Stimulated activated memory B cell treated with anti-CD40 and anti-IgM and Interleukin-4, amounts not matched to agents 10 μg/mL and 1 μg/mL and 100 μg/mL, for 72 hours (primary cell): Measurements from ENCODE around the gene CSNK1A1.
A peak's percentile ranks its signal among the peaks of the same experiment; 100 is the strongest.
"Not testable (repeated sequence)": the region's sequence is repeated elsewhere in the genome, so short reads cannot be mapped to it uniquely, and the experiment has no call there.

Source experiments
- ATAC-seq: fragments of 150-1000 bp; cut with Tn5 transposase; 2 replicates; pipeline ENCODE4 v1.10.0; 2021
- H3K27ac Mint-ChIP-seq: one replicate; pipeline ENCODE4 v1.8.0; 2022; ENCODE audit warnings: mild to moderate bottlenecking, mixed read lengths
- H3K27me3 Mint-ChIP-seq: one replicate; pipeline ENCODE4 v1.8.0; 2022; ENCODE audit warnings: mixed read lengths
- H3K36me3 Mint-ChIP-seq: one replicate; pipeline ENCODE4 v1.8.0; 2022; ENCODE audit warnings: mixed read lengths
- H3K4me1 Mint-ChIP-seq: one replicate; pipeline ENCODE4 v1.8.0; 2022; ENCODE audit warnings: mixed read lengths
- H3K4me3 Mint-ChIP-seq: one replicate; pipeline ENCODE4 v1.8.0; 2022; ENCODE audit warnings: mild to moderate bottlenecking, moderate library complexity, mixed read lengths
- H3K9me3 Mint-ChIP-seq: one replicate; pipeline ENCODE4 v1.8.0; 2022; ENCODE audit warnings: mixed read lengths

CSNK1A1 gene

DNA sequence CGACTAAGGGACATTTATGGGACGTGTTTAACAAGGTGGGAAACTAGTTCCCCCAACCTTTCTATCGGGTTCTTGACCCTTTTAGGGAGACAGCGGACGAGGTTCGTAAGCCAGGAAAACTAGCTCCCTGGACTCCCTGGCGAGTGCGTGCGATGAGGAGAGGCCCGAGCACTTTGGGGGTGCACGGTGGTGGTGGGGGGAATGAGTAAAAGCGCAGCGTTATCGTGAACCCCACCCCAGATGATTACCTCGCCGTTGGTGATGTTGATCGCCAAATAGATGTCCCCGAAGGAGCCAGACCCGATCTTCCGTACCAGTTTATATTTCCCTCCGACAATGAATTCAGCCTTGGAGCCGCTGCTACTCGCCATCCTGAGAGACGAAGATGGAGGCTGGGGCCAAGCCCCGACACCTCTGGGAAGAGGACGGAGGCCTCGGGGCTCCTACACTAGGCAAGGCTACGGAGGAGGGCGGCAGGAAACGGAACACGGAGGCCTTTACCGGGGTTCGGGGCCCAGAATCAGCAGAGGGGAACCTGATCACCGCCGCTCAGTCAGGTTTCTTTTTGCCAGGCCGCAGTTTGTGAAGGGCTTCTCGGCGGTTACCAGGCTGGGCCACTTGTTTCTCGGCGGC lies 529 bp downstream of the CSNK1A1 start:
- H3K4me1 Mint-ChIP-seq = peaks cover 34% of the 10 kb centered on the region
- no peaks in the 10 kb centered on the region for H3K9me3 Mint-ChIP-seq
- peaks cover 31% of the 10 kb centered on the region for H3K36me3 Mint-ChIP-seq
- H3K27me3 Mint-ChIP-seq = no peaks in the 10 kb centered on the region
- H3K27ac Mint-ChIP-seq = peak overlapping the region; percentile 100
- H3K4me3 Mint-ChIP-seq = peak overlapping the region; percentile 99
- peak; percentile 10 for ATAC-seq

DNA sequence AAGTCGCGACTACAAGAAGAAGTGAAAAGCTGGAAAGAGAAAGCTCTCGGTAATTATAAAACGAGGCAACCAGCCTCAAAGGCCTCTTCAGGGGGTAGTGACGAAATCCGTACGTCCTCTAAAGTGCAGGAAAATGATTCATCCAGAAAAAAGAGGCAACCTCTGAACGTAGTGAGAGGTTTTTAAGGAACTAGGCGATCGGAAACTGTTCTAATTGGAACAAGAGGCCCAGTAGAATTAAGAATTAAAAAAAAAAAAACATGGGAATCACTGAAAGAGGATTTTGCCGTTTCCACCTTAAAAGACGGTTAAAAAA lies 1.0 kb downstream of the CSNK1A1 start:
- Mint-ChIP-seq H3K4me3 (peak overlapping the region; percentile 99), H3K9me3 (no peaks in the 10 kb centered on the region), H3K27me3 (no peaks in the 10 kb centered on the region), H3K4me1 (peaks cover 38% of the 10 kb centered on the region), H3K36me3 (peaks cover 35% of the 10 kb centered on the region), H3K27ac (peak overlapping the region; percentile 100)
- ATAC-seq = no peak

DNA sequence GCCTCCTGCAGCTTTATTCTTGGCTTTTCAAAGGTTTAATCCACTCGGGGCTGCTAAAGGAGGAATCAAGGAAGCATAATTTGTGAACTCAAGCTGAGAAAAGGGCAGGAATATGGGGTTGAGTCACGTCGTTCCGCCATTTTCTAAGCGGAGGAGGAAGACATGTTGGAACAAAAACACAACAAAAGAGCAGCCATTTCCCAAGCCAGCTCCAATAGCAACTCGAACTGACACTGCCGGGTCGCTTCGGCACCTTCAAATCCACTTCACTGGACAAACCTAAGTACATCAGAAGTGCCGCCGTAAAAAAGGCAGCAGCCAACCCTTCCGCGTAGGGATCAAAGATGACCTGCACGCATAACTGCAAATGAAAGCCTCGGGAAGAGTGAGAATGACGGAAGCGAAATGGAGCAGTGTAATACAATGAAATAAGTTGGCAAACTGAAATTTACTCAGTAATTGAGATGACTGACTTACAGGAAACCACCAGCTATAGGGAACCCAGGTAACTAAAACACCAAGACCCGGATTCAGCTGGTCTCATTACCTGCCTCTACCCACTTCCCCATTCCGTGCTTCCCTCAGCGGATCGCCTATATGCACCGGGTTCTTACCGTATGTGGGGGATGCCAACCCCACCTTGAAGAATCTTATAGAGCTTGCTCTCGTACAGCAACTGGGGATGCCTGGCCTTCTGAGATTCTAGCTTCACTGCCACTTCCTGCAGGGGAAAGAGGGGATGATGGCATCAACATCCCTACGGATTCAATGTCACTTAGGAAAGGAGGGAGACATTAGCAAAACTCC lies 1.6 kb downstream of the CSNK1A1 start:
- peaks cover 39% of the 10 kb centered on the region for H3K36me3 Mint-ChIP-seq
- peak; percentile 69 for ATAC-seq
- peak overlapping the region; percentile 100 for H3K27ac Mint-ChIP-seq
- H3K4me1 Mint-ChIP-seq = peaks cover 38% of the 10 kb centered on the region
- H3K9me3 Mint-ChIP-seq = no peaks in the 10 kb centered on the region
- H3K4me3 Mint-ChIP-seq = peak overlapping the region; percentile 99
- no peaks in the 10 kb centered on the region for H3K27me3 Mint-ChIP-seq

- Mint-ChIP-seq H3K27ac (peak overlapping the region; percentile 23), H3K36me3 (peaks cover 46% of the 10 kb centered on the region), H3K4me3 (no peak overlapping the region), H3K27me3 (no peaks in the 10 kb centered on the region), H3K9me3 (no peaks in the 10 kb centered on the region), H3K4me1 (peaks cover 52% of the 10 kb centered on the region)
- ATAC-seq = no peak
Observed at GRCh38 chr5:149546974-149547373, 4.3 kb downstream of the CSNK1A1 start.

DNA sequence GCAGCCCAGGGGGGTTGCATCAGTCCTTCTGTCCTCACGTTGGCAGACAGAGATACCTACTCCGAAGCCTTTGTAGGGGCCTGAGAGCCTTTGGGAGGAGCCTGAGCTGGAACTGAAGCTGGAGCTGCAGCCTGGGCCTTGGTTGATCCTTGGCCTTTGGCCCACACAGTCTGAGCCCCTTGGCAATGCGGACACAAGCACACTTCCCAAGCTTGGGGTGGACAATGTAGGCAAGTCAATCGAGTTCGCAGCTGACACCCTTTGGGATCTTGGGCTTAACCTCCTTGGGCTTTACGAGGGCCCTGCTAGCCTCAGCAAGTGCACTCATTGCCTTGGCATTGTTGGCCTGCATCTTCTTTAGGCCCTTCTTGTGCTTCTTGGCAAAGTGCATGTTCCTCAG lies 5.9 kb downstream of the CSNK1A1 start:
- Mint-ChIP-seq H3K27me3 (no peaks in the 10 kb centered on the region), H3K27ac (no peak overlapping the region), H3K36me3 (peaks cover 44% of the 10 kb centered on the region), H3K4me1 (peaks cover 52% of the 10 kb centered on the region), H3K4me3 (no peak overlapping the region), H3K9me3 (no peaks in the 10 kb centered on the region)
- no peak for ATAC-seq

- Mint-ChIP-seq H3K27ac (peak overlapping the region; percentile 58), H3K9me3 (no peaks in the 10 kb centered on the region), H3K27me3 (no peaks in the 10 kb centered on the region), H3K4me1 (peaks cover 54% of the 10 kb centered on the region), H3K36me3 (peaks cover 37% of the 10 kb centered on the region), H3K4me3 (no peak overlapping the region)
- ATAC-seq = no peak
Observed at GRCh38 chr5:149544028-149544420, 7.2 kb downstream of the CSNK1A1 start.

DNA sequence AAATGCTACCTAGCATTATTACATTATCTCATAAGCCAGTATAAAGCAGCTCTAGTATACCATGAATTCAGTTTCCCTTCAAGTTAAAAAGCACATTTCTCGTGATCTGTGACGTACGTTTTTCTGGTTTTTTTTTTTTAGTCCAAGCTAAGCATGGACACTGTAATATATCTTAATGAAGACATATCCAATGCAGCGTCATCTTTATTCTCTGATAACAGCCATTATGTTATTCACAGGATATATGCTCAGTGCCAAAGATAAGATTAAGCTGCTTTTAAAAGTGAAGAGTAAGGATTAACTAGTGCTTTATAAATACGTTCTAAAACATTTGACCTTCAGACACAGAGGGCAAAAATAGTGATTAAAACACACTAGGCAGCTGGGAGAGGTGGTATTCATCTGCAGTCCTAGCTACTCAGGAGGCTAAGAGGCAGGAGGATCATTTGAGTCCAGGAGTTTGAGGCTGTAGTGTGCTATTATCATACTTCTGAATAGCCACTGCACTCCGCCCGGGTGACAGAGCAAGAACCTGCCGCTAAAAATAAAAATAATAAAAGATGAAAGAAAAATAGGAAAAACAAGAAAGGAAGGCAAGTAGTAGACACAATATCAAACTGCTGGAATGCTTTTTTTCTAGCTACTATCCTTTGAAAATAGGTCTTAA lies 7.7 kb downstream of the CSNK1A1 start:
- Mint-ChIP-seq H3K27ac (peak overlapping the region; percentile 58), H3K27me3 (no peaks in the 10 kb centered on the region), H3K4me1 (peaks cover 50% of the 10 kb centered on the region), H3K9me3 (no peaks in the 10 kb centered on the region), H3K4me3 (no peak overlapping the region), H3K36me3 (peaks cover 35% of the 10 kb centered on the region)
- no peak for ATAC-seq

- H3K36me3 Mint-ChIP-seq = peaks cover 35% of the 10 kb centered on the region
- H3K4me3 Mint-ChIP-seq = no peak overlapping the region
- H3K27ac Mint-ChIP-seq = no peak overlapping the region
- no peak for ATAC-seq
- peaks cover 49% of the 10 kb centered on the region for H3K4me1 Mint-ChIP-seq
- H3K9me3 Mint-ChIP-seq = no peaks in the 10 kb centered on the region
- no peaks in the 10 kb centered on the region for H3K27me3 Mint-ChIP-seq
Observed at GRCh38 chr5:149541893-149542292, 9.3 kb downstream of the CSNK1A1 start.

DNA sequence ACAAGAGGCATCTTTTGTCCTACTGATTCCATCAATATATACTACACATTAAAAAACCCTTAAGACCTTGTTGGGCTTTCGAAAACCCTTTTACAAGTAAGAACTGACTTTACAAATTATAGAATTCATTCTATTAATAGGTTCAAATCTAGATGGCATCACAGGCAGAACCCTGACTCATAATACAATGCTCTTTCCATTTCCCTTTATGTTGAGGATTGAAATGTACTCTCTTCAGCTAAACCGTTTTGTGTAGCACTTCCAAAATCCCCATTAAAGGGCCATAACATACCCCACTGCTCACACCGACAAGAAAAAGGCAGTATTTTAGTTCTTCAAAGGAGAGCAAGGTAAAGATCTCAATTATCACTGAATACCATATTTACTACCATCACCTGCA lies 11.2 kb downstream of the CSNK1A1 start:
- H3K4me3 Mint-ChIP-seq = no peak overlapping the region

DNA sequence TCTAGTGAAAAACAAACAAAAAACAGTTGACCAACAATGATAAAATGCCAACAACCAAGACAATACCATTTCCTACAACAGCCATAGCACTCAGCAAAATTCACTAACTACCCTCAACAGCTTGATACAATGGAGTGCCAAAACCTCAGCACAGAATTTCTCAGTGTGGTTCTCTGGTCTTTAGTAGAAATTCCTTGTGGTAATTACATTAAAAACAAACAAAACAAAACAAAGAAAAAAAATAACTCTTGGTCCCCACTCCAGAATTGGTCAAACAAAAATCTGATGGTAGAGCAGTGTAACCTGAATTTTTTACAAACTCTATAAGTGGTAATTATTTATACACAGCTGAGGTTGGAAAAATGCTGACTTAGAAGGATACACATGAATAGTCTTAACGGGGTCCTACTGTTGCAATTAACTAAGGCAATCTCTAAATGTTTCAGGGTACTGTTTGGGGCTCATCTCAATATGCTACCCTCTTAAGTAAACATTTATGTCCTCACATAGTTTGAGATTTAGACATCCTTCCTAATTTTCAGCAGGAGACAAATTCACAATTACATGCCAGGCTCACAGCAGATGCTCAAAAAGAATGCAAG lies 13.8 kb downstream of the CSNK1A1 start:
- Mint-ChIP-seq H3K36me3 (peaks cover 46% of the 10 kb centered on the region), H3K4me3 (no peak overlapping the region), H3K9me3 (no peaks in the 10 kb centered on the region), H3K27me3 (no peaks in the 10 kb centered on the region), H3K4me1 (peaks cover 58% of the 10 kb centered on the region), H3K27ac (no peak overlapping the region)
- no peak for ATAC-seq

More for the DNA sequence above, 11.2 kb downstream of the CSNK1A1 start:
- H3K27me3 Mint-ChIP-seq = no peaks in the 10 kb centered on the region
- no peaks in the 10 kb centered on the region for H3K9me3 Mint-ChIP-seq
- peaks cover 49% of the 10 kb centered on the region for H3K4me1 Mint-ChIP-seq
- H3K27ac Mint-ChIP-seq = no peak overlapping the region
- H3K36me3 Mint-ChIP-seq = peaks cover 36% of the 10 kb centered on the region
- ATAC-seq = no peak

DNA sequence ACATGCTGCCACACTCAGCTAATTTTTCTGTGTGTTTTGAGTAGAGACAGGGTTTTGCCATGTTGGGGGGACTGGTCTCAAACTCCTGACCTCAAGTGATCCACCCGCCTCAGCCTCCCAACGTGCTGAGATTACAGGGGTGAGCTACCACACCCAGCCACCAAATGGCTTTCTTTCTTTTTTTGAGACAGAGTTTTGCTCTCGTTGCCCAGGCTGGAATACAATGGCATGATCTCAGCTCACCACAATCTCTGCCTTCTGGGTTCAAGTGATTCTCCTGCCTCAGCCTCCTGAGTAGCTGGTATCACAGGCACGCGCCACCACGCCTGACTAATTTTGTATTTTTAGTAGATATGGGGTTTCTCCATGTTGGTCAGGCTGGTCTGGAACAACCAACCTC lies 15.5 kb downstream of the CSNK1A1 start:
- Mint-ChIP-seq H3K36me3 (peaks cover 46% of the 10 kb centered on the region), H3K4me1 (peaks cover 57% of the 10 kb centered on the region)
- not testable (repeated sequence) for H3K9me3 Mint-ChIP-seq, H3K27me3 Mint-ChIP-seq, ATAC-seq, H3K27ac Mint-ChIP-seq, H3K4me3 Mint-ChIP-seq

GRCh38 chr5:149532413-149532812 lies 18.8 kb downstream of the CSNK1A1 start:
- H3K36me3 Mint-ChIP-seq = peaks cover 41% of the 10 kb centered on the region

DNA sequence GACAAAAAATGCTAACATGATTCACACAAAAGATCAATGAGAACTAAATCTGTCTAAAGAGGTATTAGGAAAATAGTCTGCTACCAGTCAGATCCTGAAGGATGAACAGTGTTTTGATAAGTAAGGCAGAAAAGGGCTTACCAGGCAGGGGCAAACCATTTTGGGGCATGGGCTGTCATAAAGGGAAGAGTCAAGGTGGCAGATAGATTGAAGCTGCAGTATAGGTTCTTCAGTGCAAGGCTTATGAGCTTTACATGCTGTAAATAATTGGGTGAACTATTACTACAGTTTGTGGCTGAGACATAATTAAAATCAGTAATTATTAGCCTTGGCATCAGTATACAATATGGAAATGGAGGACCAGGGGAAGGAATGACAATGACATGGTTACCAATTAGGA lies 21.8 kb downstream of the CSNK1A1 start:
- Mint-ChIP-seq H3K4me3 (no peak overlapping the region), H3K4me1 (peaks cover 67% of the 10 kb centered on the region), H3K9me3 (no peaks in the 10 kb centered on the region), H3K36me3 (peaks cover 33% of the 10 kb centered on the region), H3K27me3 (no peaks in the 10 kb centered on the region), H3K27ac (no peak overlapping the region)
- ATAC-seq = no peak

More at GRCh38 chr5:149532413-149532812, 18.8 kb downstream of the CSNK1A1 start:
- ATAC-seq = no peak
- Mint-ChIP-seq H3K9me3 (no peaks in the 10 kb centered on the region), H3K27me3 (no peaks in the 10 kb centered on the region), H3K4me3 (no peak overlapping the region), H3K27ac (no peak overlapping the region), H3K4me1 (peaks cover 73% of the 10 kb centered on the region)

DNA sequence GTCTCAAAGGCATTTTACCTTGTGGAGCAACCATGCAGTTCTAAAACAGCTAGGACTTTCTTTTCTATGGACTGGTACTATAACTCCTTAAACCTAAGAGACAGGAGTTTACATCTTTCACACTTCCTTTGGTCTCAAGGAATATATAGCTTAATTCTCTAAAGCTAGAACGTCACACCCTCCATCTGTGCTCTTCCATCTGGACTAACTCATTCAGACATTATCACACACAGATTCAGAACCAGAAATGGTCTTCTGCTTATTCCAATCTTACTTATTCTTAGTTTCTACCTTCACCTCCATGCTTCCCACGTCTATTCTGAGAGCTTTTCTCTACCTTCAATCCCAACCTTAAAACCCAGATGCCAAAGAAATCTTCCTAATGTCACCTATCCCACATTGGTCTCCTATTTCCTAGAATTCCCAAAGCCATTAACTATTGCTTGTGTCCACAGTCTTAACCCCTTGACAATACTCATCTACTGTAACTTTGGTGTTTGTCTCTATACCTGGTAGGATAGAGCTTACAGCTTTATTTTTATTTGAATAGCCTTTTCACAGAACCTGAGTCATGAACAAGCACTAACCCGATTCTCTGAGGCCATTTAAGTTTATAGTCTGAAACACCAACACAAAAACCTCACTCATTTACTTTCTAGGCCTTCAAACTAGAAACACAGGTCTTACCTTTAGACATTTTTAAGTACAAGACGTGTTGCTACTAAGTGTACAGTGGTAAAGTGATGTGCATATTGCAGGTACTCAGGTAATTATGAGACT lies 22.8 kb downstream of the CSNK1A1 start:
- Mint-ChIP-seq H3K27ac (no peak overlapping the region), H3K4me1 (peaks cover 63% of the 10 kb centered on the region), H3K9me3 (no peaks in the 10 kb centered on the region), H3K27me3 (no peaks in the 10 kb centered on the region), H3K36me3 (peaks cover 33% of the 10 kb centered on the region), H3K4me3 (no peak overlapping the region)
- no peak for ATAC-seq
